IPS-15b (cell line): ENCODE results near the gene LRRC30.

Experiments used
- H3K27me3 ChIP-seq: one replicate; pipeline ENCODE4 v1.6.1; 2013; ENCODE audit warnings: low read length; ENCODE audit not compliant: control insufficient read depth, insufficient read depth
- H3K36me3 ChIP-seq: one replicate; pipeline ENCODE4 v1.6.1; 2013; ENCODE audit warnings: low read length; ENCODE audit not compliant: control insufficient read depth, insufficient read depth
- H3K4me1 ChIP-seq: one replicate; pipeline ENCODE4 v1.6.1; 2013; ENCODE audit warnings: mild to moderate bottlenecking, low read length; ENCODE audit not compliant: control insufficient read depth, insufficient read depth
- H3K4me3 ChIP-seq: one replicate; pipeline ENCODE4 v1.5.1; 2013; ENCODE audit warnings: low read depth, low read length
- H3K9ac ChIP-seq: one replicate; pipeline ENCODE4 v1.6.1; 2013; ENCODE audit warnings: low read depth, mild to moderate bottlenecking, low read length
- H3K9me3 ChIP-seq: one replicate; pipeline ENCODE4 v1.6.1; 2013; ENCODE audit warnings: mild to moderate bottlenecking, low read length; ENCODE audit not compliant: control insufficient read depth, insufficient read depth

Gene LRRC30

GRCh38 chr18:7273301-7273921, 42.5 kb downstream of the LRRC30 start:
- Histone ChIP-seq H3K4me3 (no peak overlapping the region), H3K9ac (no peak overlapping the region), H3K36me3 (no peaks in the 10 kb centered on the region), H3K4me1 (peaks cover 2% of the 10 kb centered on the region), H3K9me3 (no peaks in the 10 kb centered on the region), H3K27me3 (no peaks in the 10 kb centered on the region)

- H3K4me1 ChIP-seq = no peaks in the 10 kb centered on the region
- no peaks in the 10 kb centered on the region for H3K27me3 ChIP-seq
- no peak overlapping the region for H3K4me3 ChIP-seq
- H3K36me3 ChIP-seq = no peaks in the 10 kb centered on the region
- H3K9me3 ChIP-seq = no peaks in the 10 kb centered on the region
- H3K9ac ChIP-seq = no peak overlapping the region
These were observed 50.7 kb downstream of the LRRC30 start for GRCh38 chr18:7281579-7281978.
